Epithelial cell of esophagus (primary cell): Measurements from ENCODE around the gene MAB21L3.

Source experiments
- DNase-seq: peaks from one replicate; pipeline ENCODE4 v3.0.0; 2010; ENCODE audit warnings: low read depth
- H3K4me3 ChIP-seq: 2 replicates; pipeline ENCODE4 v1.5.1; 2011; ENCODE audit warnings: mild to moderate bottlenecking, low read length, control low read depth
- TF ChIP-seq, protein P1 (sequence below): IDR thresholded peaks from 2 replicates; pipeline ENCODE4 v1.5.1; 2011; ENCODE audit warnings: low read depth, mild to moderate bottlenecking, low read length, control low read depth, inconsistent platforms; ENCODE audit not compliant: insufficient read depth; ENCODE audit errors: missing control alignments

Gene MAB21L3

GRCh38 chr1:116076831-116077230 lies 34.4 kb upstream of the MAB21L3 start:
- peak; percentile 47 for DNase-seq
- no peak overlapping the region for H3K4me3 ChIP-seq
- TF ChIP-seq, protein P1, sequence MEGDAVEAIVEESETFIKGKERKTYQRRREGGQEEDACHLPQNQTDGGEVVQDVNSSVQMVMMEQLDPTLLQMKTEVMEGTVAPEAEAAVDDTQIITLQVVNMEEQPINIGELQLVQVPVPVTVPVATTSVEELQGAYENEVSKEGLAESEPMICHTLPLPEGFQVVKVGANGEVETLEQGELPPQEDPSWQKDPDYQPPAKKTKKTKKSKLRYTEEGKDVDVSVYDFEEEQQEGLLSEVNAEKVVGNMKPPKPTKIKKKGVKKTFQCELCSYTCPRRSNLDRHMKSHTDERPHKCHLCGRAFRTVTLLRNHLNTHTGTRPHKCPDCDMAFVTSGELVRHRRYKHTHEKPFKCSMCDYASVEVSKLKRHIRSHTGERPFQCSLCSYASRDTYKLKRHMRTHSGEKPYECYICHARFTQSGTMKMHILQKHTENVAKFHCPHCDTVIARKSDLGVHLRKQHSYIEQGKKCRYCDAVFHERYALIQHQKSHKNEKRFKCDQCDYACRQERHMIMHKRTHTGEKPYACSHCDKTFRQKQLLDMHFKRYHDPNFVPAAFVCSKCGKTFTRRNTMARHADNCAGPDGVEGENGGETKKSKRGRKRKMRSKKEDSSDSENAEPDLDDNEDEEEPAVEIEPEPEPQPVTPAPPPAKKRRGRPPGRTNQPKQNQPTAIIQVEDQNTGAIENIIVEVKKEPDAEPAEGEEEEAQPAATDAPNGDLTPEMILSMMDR = no peak

DNA sequence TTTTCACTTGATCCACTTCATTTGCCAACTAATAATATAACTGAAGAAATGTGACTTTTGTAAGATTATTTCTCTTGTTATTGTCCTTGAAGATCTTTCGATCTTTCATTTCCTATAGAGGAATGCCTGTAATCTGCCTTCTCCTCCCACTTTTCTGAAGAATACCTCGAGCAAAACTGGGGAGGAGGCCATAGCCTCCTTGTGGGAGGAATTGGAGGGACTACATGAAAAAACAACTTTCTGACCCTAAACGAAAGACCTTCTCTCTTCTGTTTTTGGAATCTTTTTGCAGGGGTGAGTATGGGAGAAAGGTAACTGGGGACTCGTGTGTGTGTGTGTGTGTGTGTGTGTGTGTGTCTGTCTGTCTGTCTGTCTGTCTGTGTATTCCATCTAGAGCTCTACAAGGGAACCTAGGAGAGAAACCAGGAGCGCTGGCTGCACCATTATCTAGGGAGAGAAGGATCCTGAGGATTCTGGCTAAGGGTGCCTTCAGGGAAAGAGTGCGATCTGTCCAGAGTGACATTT lies 32.4 kb upstream of the MAB21L3 start:
- TF ChIP-seq, protein P1 = no peak
- H3K4me3 ChIP-seq = no peak overlapping the region
- no peak for DNase-seq

DNA sequence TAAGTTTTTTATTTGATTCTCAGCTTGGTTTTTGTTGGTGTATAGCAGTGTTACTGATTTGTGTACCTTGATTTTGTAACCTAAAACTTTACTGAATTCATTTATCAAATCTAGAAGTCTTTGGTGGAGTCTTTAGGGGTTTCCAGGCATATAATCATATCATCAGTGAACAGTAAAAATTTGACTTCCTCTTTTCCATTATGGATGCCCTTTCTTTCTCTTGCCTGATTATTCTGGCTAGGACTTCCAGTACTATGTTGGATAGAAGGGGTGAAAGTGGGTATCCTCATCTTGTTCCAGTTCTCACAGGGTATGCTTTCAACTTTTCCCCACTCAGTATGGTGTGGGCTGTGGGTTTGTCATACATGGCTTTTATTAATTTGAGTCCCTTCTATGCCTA lies 23.6 kb upstream of the MAB21L3 start:
- TF ChIP-seq, protein P1 = no peak
- H3K4me3 ChIP-seq = no peak overlapping the region
- no peak for DNase-seq

GRCh38 chr1:116089870-116090269 lies 21.3 kb upstream of the MAB21L3 start:
- H3K4me3 ChIP-seq = no peak overlapping the region
- no peak for DNase-seq
- TF ChIP-seq, protein P1 = no peak

GRCh38 chr1:116091083-116091482 lies 20.1 kb upstream of the MAB21L3 start:
- no peak overlapping the region for H3K4me3 ChIP-seq
- TF ChIP-seq, protein P1 = no peak
- DNase-seq = no peak

- no peak overlapping the region for H3K4me3 ChIP-seq
- TF ChIP-seq, protein P1 = no peak
- no peak for DNase-seq
Measured at GRCh38 chr1:116092752-116093489, 18.3 kb upstream of the MAB21L3 start.

DNA sequence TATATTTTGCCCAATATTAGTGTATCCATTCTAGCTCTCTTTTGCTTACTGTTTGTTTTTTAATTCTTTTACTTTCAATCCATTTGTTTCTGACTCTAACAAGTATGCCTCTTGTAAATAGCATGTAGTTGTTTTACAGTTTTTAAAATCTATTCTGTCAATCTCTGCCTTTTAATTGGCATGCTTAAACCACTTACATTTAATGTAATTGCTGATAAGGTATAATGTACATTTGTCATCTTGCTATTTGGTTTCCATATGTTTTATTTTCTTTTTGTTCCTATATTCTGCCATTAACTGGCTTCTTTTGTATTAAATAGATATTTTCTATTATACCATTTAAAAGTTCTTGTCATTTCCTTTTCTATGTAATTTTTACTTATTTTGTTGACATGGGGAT lies 16.2 kb upstream of the MAB21L3 start:
- DNase-seq = no peak
- TF ChIP-seq, protein P1 = no peak
- H3K4me3 ChIP-seq = no peak overlapping the region
